Left kidney (tissue), 2 donors: ENCODE results near the gene SPPL3. TPM values are rescaled to one million over a fixed set of nuclear protein-coding genes. Genes with fewer than 3 reads are reported as not detected.

ENCODE experiments used
- DNase-seq: peaks from one replicate; pipeline ENCODE4 v3.0.0-alpha.2; 2013
- polyA plus RNA-seq: library from polyadenylated mRNA; unstranded; fragments of 120-200 nt; gene quantifications from one replicate; pipeline ENCODE4 v1.2.1, GENCODE V29; 2013; ENCODE audit not compliant: insufficient read length

SPPL3 gene
- polyA plus RNA-seq, 1 donor = 86.5 TPM

GRCh38 chr12:120724720-120725119, 179.4 kb downstream of the SPPL3 start:
- DNase-seq = no peak

DNA sequence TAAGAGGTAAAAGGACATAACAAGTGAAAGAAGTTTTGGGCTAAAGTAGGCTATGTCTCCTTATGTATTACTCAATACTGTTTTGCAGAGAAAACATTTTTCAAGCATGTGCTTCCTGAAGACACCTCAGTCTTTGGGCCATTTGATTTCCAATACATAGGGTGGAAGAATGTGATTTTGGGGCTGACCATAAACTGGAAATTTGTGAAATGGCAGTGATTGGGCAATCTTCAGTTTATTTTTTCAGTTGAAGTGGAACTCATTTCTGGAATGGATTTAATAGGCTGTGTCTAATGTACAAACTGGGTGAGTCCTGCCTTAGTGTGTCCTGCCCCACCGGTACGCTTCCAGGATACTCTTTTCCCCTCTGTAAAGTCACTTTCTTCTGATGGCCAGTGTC, 181.4 kb downstream of the SPPL3 start:
- no peak for DNase-seq

GRCh38 chr12:120721866-120722265, 182.3 kb downstream of the SPPL3 start:
- DNase-seq = no peak

GRCh38 chr12:120720987-120721801, 183.0 kb downstream of the SPPL3 start:
- no peak for DNase-seq

DNA sequence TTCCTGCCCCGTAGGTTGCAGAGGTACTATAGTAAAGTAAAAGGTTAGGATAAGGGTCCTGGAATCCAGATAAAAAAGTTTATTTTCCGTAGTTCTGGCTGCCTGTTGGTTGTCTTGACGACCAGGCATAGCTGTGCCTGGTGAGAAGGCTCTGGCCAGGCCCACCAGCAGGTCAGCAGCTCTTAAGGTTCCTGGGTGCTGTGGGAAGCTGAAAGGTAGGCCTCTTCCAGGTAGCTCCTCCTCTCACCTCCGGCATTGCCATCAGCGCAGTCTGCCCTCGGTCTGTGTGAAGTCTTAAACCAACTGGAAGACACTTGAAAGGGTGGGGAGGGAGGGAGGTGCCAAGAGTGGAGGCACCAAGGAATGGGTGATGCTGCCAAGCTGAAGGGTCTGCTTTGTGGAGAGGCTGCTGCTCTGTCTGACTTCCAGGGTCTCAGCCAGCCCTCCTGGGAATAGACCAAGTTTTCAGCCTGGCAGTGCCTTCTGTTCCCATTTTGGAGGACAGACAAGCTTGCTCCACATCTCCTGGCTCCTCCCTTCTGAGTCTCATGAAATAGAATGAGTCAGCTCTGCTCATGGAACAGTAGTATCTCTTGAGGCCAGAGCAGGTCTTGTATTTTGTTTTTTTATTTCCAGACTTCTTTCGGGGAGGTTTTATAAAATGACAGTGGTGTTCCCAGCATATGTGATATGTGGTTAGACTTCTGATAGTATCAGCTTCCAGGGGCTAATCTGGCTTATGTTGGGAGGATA, 183.7 kb downstream of the SPPL3 start:
- DNase-seq = no peak

- DNase-seq = no peak
Observed at GRCh38 chr12:120719496-120720233, 184.5 kb downstream of the SPPL3 start.

DNA sequence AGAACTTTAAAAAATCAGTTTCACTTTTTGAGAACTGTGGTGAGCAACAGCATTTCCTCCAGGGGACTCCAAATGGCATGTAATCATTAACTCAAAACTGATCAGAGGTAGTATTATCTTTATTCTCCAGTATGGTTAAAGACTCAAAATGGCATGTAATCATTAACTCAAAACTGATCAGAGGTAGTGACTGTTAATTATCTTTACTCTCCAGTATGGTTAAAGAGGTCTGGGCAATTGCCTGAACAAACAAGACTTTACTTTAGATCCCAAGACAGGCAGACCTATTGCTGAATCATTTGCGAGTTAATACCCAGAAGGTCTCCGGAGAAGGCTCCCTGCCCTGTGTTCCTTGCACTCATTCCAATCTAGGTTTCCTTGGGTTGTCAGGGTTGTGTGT, 185.1 kb downstream of the SPPL3 start:
- no peak for DNase-seq

- DNase-seq = no peak
Observed at GRCh38 chr12:120718055-120718454, 186.1 kb downstream of the SPPL3 start.

GRCh38 chr12:120713861-120714482, 190.2 kb downstream of the SPPL3 start:
- peak; percentile 78 for DNase-seq

GRCh38 chr12:120712610-120713009, 191.5 kb downstream of the SPPL3 start:
- DNase-seq = no peak

Other genes with a start within 250 kb of the SPPL3 start
- 193 TPM for gene MLEC, start 217.2 kb downstream of the SPPL3 start, polyA plus RNA-seq
- 82.4 TPM for gene UNC119B, start 193.9 kb downstream of the SPPL3 start, polyA plus RNA-seq
- gene ACADS, start 178.5 kb downstream of the SPPL3 start, polyA plus RNA-seq = 14.5 TPM
- 14.5 TPM for gene HNF1A, start 74.2 kb upstream of the SPPL3 start, polyA plus RNA-seq
- 18.4 TPM for gene C12orf43, start 112.1 kb upstream of the SPPL3 start, polyA plus RNA-seq
- 0.10 TPM for gene OASL, start 134.9 kb upstream of the SPPL3 start, polyA plus RNA-seq
- gene P2RX7, start 228.5 kb upstream of the SPPL3 start, polyA plus RNA-seq = 1.0 TPM